GM19035 (cell line): ENCODE measurements around the gene UQCC2.

Experiments
- ATAC-seq: cut with Tn5 transposase; IDR thresholded peaks from one replicate; pipeline ENCODE4 v1.9.1; 2021; ENCODE audit not compliant: unreplicated experiment

UQCC2 gene

DNA sequence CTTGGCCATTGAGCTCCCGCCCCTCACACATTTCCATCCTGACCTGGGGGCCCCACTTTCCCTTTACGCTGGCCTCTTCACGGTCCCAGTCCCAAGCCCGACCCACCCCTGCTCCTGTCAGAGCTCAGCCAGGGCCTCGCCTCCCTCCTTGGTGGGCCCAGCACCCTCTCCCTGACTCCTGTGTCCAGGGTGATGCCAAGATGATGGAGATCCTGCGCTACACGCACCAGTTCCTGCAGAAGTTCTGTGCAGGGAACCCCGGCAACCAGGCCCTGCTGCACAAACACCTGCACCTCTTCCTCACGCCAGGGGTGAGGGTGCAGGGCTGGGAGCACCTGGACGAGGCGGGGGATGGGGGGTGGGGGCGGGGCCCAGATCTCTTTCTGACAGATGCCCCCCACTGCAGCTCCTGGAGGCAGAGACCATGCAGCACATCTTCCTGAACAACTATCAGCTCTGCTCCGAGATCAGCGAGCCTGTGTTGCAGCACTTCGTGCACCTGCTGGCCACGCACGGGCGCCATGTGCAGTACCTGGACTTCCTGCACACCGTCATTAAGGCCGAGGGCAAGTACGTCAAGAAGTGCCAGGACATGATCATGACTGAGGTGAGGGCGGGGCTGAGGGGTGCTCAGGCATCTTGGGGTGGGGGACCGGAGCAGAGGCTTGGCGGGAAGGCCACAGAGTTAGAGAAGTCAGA, 33.1 kb downstream of the UQCC2 start:
- ATAC-seq, result no peak

GRCh38 chr6:33677689-33678088, 33.8 kb downstream of the UQCC2 start:
- no peak for ATAC-seq

DNA sequence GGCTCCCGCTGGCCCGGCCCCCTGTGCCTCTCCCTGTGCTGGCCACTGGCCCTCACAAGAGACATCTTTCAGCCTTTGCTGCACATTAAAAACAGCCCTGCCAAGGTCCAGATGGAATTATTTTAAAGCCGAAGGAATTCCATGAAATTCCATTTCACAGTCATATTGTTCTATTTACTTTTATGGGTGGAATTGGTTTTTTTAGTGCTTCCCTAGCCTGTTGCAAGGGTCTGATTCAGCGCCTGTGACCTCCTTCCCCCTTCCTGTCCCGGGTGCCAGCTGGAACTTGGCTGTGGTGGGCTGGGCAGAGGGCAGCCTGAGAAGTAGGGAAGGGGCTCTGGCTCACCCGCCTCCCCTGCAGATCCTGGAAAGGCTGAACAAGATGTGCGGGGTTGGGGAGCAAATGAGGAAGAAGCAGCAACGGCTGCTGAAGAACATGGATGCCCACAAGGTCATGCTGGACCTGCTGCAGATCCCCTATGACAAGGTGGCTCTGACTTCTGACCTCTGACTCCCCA, 34.3 kb downstream of the UQCC2 start:
- no peak for ATAC-seq

- no peak for ATAC-seq
Measured at GRCh38 chr6:33676416-33677142, 34.9 kb downstream of the UQCC2 start.

GRCh38 chr6:33675968-33676367, 35.5 kb downstream of the UQCC2 start:
- ATAC-seq, result no peak

GRCh38 chr6:33673851-33674250, 37.6 kb downstream of the UQCC2 start:
- ATAC-seq, result no peak

GRCh38 chr6:33672808-33673207, 38.7 kb downstream of the UQCC2 start:
- ATAC-seq, result no peak

DNA sequence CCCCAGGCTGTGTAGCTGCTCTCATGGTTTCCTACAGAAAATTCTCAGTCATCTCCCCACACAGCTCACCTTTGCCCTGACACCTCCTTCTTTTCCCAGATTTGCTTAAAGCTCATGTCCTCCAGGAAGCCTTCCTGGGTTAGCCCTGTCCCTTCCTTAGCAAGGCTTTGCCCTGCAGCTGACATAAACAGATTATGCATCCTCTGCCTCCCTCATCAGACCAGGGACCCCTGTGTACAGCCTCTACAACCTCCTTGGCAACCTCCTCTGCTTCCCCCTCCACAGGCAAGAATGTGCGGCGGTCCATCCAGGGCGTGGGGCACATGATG, 39.8 kb downstream of the UQCC2 start:
- no peak for ATAC-seq

DNA sequence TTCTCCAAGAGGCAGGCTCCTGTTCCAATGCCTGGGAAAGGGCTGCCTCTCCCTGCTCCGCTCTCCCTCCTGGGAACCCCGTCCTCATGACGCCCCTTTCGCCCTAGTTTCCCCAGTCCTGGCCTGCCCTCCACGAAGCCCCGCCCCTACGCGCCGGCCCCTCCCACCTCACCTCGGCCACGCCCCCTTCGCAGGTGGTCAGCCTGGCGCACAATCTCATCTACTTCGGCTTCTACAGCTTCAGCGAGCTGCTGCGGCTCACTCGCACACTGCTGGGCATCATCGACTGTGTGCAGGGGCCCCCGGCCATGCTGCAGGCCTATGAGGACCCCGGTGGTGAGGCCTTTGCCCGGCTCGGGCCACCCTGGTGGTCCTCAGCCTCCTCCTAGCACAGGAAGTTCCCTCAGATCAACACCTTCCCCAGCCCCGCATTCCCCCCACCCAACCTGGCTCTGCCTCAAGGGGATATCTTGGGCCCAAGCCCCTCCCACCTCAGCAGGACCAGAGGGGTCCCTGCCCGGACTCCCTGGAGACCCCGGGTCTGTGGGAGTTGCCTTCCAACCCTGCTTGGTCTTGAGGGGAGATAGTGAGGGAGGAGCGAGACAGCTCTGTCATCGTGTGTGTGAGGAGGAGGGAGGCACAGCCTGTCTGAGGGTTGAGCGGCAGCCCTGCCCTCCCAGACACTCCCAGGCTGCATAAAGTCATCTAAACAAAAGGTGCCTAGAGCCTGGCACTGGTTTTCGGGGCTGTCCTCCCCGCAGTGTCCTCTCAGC, 40.3 kb downstream of the UQCC2 start:
- no peak for ATAC-seq

- no peak for ATAC-seq
Measured at GRCh38 chr6:33670086-33670660, 41.3 kb downstream of the UQCC2 start.

DNA sequence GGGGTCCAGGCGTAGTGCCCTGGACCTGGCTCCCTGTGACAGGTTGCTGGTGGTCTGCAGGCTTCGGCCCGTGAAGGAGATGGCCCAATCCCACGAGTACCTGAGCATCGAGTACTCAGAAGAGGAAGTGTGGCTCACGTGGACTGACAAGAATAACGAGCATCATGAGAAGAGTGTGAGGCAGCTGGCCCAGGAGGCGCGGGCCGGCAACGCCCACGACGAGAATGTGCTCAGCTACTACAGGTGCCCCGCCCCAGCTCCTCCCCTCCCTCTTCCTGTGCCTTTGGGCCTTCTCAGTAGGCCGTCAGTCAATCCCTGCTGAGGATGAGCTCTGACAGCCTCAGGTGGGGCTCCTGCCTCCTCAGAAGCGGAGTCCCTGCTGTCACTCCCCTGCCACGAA, 42.6 kb downstream of the UQCC2 start:
- no peak for ATAC-seq

DNA sequence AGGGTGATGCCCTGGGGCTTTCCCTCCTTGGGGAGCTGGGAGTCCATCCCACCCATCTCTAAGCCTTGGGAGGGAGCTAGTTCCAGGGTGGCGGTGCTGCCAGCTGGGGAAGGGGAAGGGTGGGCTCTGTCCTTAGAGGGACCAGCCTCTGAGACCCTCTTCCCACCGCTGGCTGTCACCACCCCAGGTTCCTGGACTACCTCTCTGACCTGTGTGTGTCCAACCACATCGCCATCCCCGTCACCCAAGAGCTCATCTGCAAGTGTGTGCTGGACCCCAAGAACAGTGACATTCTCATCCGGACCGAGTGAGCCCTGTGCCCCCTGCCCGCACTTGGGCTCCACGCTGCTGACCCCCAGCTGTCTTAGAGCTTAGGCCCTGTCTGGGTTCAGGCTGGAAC, 43.2 kb downstream of the UQCC2 start:
- ATAC-seq, result no peak

DNA sequence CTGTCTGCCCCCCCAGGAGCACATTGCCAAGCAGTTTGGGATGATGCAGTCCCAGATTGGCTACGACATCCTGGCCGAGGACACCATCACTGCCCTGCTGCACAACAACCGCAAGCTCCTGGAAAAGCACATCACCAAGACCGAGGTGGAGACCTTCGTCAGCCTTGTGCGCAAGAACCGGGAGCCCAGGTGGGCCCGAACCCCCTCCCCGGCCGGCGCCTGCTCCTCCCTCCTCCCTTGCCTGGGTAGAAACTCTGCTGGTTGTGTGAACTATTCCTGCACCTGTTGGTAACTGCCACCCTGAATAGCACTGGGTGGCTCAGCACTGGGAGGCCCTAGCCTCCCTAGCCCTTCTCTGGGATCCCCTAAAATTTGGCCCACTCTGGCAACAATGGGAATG, 43.7 kb downstream of the UQCC2 start:
- ATAC-seq, result no peak

DNA sequence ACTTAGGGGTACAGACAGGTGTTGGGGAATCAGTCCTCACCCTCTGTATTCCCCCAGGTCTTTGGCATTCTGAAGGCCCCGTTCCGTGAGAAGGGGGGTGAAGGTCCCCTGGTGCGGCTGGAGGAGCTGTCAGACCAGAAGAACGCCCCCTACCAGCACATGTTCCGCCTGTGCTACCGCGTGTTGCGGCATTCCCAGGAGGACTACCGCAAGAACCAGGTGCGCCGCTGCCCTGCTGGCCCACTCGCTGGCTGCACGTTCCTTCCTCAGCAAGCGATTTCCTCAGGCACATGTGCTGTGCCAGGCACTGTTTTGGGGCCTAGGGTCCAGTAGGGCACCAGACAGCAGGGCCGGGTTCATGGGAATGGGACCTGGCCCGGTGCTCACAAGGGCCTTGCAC, 44.4 kb downstream of the UQCC2 start:
- no peak for ATAC-seq

- no peak for ATAC-seq
Measured at GRCh38 chr6:33665957-33666356, 45.5 kb downstream of the UQCC2 start.

DNA sequence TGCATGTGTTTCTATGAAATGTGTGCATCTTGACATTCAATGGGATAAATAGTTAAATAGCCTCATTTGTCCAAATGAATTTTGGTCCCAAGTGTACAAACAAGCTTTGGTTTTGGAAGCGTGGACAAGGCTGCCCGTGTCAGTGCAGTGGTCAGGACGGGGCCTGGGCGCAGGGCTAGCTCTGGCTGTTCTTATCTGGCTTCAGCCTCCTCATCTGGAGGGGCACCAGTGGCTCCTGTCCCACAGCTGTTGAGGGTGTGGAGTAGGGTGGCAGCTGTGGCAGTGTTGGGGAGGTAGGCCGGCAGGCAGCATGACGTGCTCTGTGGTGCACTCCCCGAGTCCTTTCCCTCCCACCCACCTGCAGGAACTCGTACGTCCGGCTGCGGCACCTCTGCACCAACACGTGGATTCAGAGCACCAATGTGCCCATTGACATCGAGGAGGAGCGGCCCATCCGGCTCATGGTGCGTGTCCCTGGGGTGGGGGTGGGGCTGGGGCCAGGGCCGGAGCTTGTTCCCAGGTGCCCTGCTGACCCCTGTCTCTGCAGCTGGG, 46.9 kb downstream of the UQCC2 start:
- ATAC-seq, result no peak

DNA sequence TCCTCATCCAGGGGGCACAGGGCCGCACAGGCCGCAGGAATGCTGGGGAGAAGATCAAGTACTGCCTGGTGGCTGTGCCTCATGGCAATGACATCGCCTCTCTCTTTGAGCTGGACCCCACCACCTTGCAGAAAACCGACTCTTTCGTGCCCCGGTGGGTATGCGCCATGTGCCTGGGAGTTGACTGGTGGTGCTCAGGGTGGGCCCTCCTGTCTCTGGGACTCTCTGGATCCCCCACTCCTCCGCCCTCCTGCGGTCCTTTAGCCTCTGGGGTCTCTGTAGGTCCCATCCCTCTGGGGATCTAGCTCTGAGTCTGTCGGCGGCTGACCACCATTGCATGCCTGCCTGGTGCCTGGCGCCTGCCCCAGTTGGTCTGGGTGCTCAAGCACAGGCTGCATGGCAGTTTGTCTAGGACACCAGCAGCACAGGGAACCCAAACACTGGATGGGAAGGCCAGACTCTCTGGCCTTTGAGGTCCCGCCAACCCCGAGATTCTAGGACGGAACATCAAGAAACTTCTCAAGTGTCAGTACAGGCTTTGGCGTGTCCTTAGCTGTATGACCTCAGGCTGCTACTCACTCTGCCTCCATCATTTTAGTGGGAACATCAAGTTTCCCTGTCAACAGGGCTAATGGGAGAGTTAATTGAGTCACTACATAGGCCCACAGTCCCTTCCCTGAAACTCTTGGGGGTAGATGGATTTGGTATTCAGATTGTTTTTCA, 47.6 kb downstream of the UQCC2 start:
- ATAC-seq, result no peak

DNA sequence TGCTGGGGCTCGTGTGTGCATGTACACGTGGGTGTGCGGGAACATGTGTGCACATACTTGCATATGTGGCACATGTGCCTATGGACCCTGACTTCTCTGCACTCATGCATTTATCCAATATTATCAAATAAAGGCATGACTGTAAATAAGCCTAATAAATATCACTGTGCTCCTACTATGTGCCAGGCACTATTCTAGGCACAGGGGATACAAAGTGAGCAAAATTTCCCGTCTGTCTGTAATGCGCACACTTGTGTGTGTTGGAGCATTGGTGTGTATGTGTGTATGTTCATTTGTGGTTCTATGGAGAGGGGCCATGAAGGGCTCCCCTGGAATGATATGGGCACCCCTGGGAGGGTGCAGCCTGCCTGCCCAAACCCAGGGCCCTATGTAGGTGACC, 48.5 kb downstream of the UQCC2 start:
- no peak for ATAC-seq

DNA sequence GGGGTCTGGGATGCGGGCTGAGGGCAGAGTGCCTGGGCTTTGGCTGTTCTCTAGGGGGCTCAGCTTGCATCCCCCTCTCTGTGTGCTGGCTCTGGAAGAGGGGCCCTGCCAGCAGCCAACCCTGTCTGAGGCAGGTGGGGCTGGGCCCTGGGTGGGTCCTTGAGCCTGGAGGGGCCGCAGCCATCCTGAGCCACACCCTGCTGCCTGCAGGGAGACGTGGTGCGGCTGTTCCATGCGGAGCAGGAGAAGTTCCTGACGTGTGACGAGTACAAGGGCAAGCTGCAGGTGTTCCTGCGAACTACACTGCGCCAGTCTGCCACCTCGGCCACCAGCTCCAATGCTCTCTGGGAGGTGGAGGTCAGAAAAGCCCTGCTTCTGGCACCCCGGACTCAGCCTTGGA, 49.2 kb downstream of the UQCC2 start:
- no peak for ATAC-seq

- ATAC-seq, result no peak
Measured at GRCh38 chr6:33661106-33661838, 50.2 kb downstream of the UQCC2 start.
